MCF 10A (cell line): Measurements from ENCODE around the gene SUGCT. TPM values are rescaled to one million over a fixed set of nuclear protein-coding genes. Genes with fewer than 3 reads are reported as not detected.

Source experiments
- BruUV-seq: library from RNA; stranded (reverse); fragments of 400-500 nt; replicated peaks from 2 replicates; lab custom pipeline; 2021; lab: Mats Ljungman, UMichigan
- CTCF ChIA-PET: fragments of 300-600 bp; sonication (Branson Sonifier 250); formaldehyde crosslinking; extraction: SDS; loops from one replicate; lab custom pipeline; 2021; ENCODE audit warnings: antibody characterized with exemption, inconsistent platforms; lab: Yijun Ruan, JAX
- POLR2A ChIA-PET: fragments of 300-600, 350-650 bp; sonication (Branson Sonifier 250); formaldehyde crosslinking; extraction: SDS; loops from one replicate; lab custom pipeline; 2020; ENCODE audit warnings: antibody characterized with exemption, inconsistent platforms; lab: Yijun Ruan, JAX
- DNase-seq: peaks from one replicate; pipeline ENCODE4 v3.0.0-alpha.2; 2018; ENCODE audit not compliant: unreplicated experiment
- H3K27ac Mint-ChIP-seq: one replicate; pipeline ENCODE4 v1.8.0; 2022; ENCODE audit warnings: mild to moderate bottlenecking, low read depth, mixed read lengths; ENCODE audit not compliant: unreplicated experiment
- H3K27me3 Mint-ChIP-seq: one replicate; pipeline ENCODE4 v1.8.0; 2022; ENCODE audit warnings: mixed read lengths; ENCODE audit not compliant: insufficient read depth, unreplicated experiment
- H3K36me3 Mint-ChIP-seq: one replicate; pipeline ENCODE4 v1.8.0; 2022; ENCODE audit warnings: mild to moderate bottlenecking, moderate library complexity, mixed read lengths; ENCODE audit not compliant: insufficient read depth, unreplicated experiment
- H3K4me1 Mint-ChIP-seq: one replicate; pipeline ENCODE4 v1.8.0; 2022; ENCODE audit warnings: mixed read lengths; ENCODE audit not compliant: insufficient read depth, unreplicated experiment
- H3K4me3 Mint-ChIP-seq: one replicate; pipeline ENCODE4 v1.8.0; 2022; ENCODE audit warnings: mild to moderate bottlenecking, moderate library complexity, mixed read lengths; ENCODE audit not compliant: unreplicated experiment
- H3K9me3 Mint-ChIP-seq: one replicate; pipeline ENCODE4 v1.8.0; 2022; ENCODE audit warnings: mixed read lengths; ENCODE audit not compliant: unreplicated experiment
- CTCF ChIP-seq: fragments of 200-600 bp; IDR thresholded peaks from one replicate; pipeline ENCODE4 v1.8.0; 2022; ENCODE audit warnings: antibody characterized with exemption, mild to moderate bottlenecking; ENCODE audit not compliant: unreplicated experiment
- intact Hi-C: fragments of 100-400 bp; cut with micrococcal nuclease; formaldehyde crosslinking; loops from 2 replicates; pipeline ENCODE4 v1.14.1; 2022
- total RNA-seq: library from RNA; stranded (reverse); gene quantifications from 2 replicates; pipeline ENCODE4 v1.2.3, GENCODE V29; 2022

SUGCT gene
- total RNA-seq, 1 experiment from 2014 or later: 25.4 TPM

- CTCF ChIA-PET: no interaction called here
- H3K4me3 Mint-ChIP-seq: no peak overlapping the region
- no peak for TF ChIP-seq CTCF
- H3K4me1 Mint-ChIP-seq: no peaks in the 10 kb centered on the region
- DNase-seq: no peak
- POLR2A ChIA-PET: no interaction called here
- BruUV-seq: no TSS peak
- H3K9me3 Mint-ChIP-seq: peaks cover 13% of the 10 kb centered on the region
- H3K27me3 Mint-ChIP-seq: no peaks in the 10 kb centered on the region
- H3K36me3 Mint-ChIP-seq: no peaks in the 10 kb centered on the region
- intact Hi-C loops: no loop called here
- H3K27ac Mint-ChIP-seq: no peak overlapping the region
Measured at GRCh38 chr7:40283391-40283790, 148.6 kb downstream of the SUGCT start.

- no peaks in the 10 kb centered on the region for H3K27me3 Mint-ChIP-seq
- no TSS peak for BruUV-seq
- H3K9me3 Mint-ChIP-seq: no peaks in the 10 kb centered on the region
- no peak for DNase-seq
- intact Hi-C loops: no loop called here
- CTCF ChIA-PET: no interaction called here
- H3K4me3 Mint-ChIP-seq: no peak overlapping the region
- H3K36me3 Mint-ChIP-seq: no peaks in the 10 kb centered on the region
- no peaks in the 10 kb centered on the region for H3K4me1 Mint-ChIP-seq
- POLR2A ChIA-PET: no interaction called here
- no peak for TF ChIP-seq CTCF
- H3K27ac Mint-ChIP-seq: no peak overlapping the region
Measured at GRCh38 chr7:40288827-40289226, 154.0 kb downstream of the SUGCT start.

- peaks cover 4% of the 10 kb centered on the region for H3K36me3 Mint-ChIP-seq
- peak overlapping the region; percentile 70 for H3K27ac Mint-ChIP-seq
- H3K27me3 Mint-ChIP-seq: no peaks in the 10 kb centered on the region
- no TSS peak for BruUV-seq
- intact Hi-C loops: no loop called here
- H3K9me3 Mint-ChIP-seq: no peaks in the 10 kb centered on the region
- no peak for TF ChIP-seq CTCF
- ChIA-PET POLR2A (interaction anchor here (0.6 kb wide), 1 partner anchor 28 kb away, joined by 3 read pairs; no protein-coding TSS in a partner anchor), CTCF (interaction anchor here (0.7 kb wide), 3 partner anchors 10 to 1378 kb away, joined by 3 read pairs; no protein-coding TSS in a partner anchor)
- H3K4me1 Mint-ChIP-seq: peaks cover 31% of the 10 kb centered on the region
- H3K4me3 Mint-ChIP-seq: no peak overlapping the region
- DNase-seq: peak; percentile 27
Measured at GRCh38 chr7:40297741-40298311, 163.0 kb downstream of the SUGCT start.

- peak overlapping the region; percentile 70 for H3K27ac Mint-ChIP-seq
- ChIA-PET POLR2A (no interaction called here), CTCF (interaction anchor here (0.7 kb wide), 1 partner anchor 23 kb away, joined by 3 read pairs; no protein-coding TSS in a partner anchor)
- intact Hi-C loops: no loop called here
- peaks cover 4% of the 10 kb centered on the region for H3K36me3 Mint-ChIP-seq
- TF ChIP-seq CTCF: no peak
- no peak overlapping the region for H3K4me3 Mint-ChIP-seq
- DNase-seq: no peak
- H3K27me3 Mint-ChIP-seq: no peaks in the 10 kb centered on the region
- BruUV-seq: no TSS peak
- peaks cover 31% of the 10 kb centered on the region for H3K4me1 Mint-ChIP-seq
- no peaks in the 10 kb centered on the region for H3K9me3 Mint-ChIP-seq
Measured at GRCh38 chr7:40298421-40298820, 163.6 kb downstream of the SUGCT start.
